ENCODE measurements around the gene METAP1. TPM values are rescaled to one million over a fixed set of nuclear protein-coding genes. Genes with fewer than 3 reads are reported as not detected.
"Not testable (repeated sequence)": the region's sequence is repeated elsewhere in the genome, so short reads cannot be mapped to it uniquely, and the experiment has no call there.

The METAP1 gene
- total RNA-seq, 1 donor from 2014 or later = 61.3 TPM

DNA sequence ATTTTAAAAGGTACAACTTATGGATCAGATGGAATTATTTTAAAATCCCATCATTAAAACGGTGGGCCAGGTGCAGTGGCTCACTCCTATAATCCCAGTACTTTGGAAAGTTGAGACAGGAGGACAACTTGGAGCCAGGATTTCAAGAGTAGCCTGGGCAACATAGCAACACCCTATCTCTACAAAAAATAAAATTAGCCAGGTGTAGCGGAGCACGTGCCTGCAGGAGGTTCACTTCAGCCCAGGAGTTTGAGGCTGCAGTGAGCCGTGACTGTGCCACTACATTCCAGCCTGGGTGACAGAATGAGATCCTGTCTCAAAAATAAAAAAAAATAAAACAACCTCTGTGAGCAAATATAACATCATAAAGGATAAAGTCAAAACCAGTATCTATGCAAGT lies 81.7 kb downstream of the METAP1 start:
- H3K4me3 Mint-ChIP-seq = no peak overlapping the region
- no peak overlapping the region for H3K27ac Mint-ChIP-seq
- H3K4me1 Mint-ChIP-seq (ENCODE audit: low read depth) = no peaks in the 10 kb centered on the region
- no peaks in the 10 kb centered on the region for H3K27me3 Mint-ChIP-seq (ENCODE audit: insufficient read depth)
- intact Hi-C loops (cut with micrococcal nuclease) = no loop called here
- H3K36me3 Mint-ChIP-seq (ENCODE audit: low read depth) = peaks cover 57% of the 10 kb centered on the region
- H3K9me3 Mint-ChIP-seq = no peaks in the 10 kb centered on the region
- DNase-seq (ENCODE audit: low spot score) = no peak

GRCh38 chr4:99078336-99078735 lies 82.8 kb downstream of the METAP1 start:
- no peak overlapping the region for H3K4me3 Mint-ChIP-seq
- no peak for DNase-seq (ENCODE audit: low spot score)
- no peaks in the 10 kb centered on the region for H3K9me3 Mint-ChIP-seq
- no peaks in the 10 kb centered on the region for H3K27me3 Mint-ChIP-seq (ENCODE audit: insufficient read depth)
- no peak overlapping the region for H3K27ac Mint-ChIP-seq
- H3K4me1 Mint-ChIP-seq (ENCODE audit: low read depth) = peaks cover under 1% of the 10 kb centered on the region
- intact Hi-C loops (cut with micrococcal nuclease) = no loop called here
- peaks cover 54% of the 10 kb centered on the region for H3K36me3 Mint-ChIP-seq (ENCODE audit: low read depth)

GRCh38 chr4:99078931-99079624 lies 83.6 kb downstream of the METAP1 start:
- no peaks in the 10 kb centered on the region for H3K9me3 Mint-ChIP-seq
- peaks cover 8% of the 10 kb centered on the region for H3K4me1 Mint-ChIP-seq (ENCODE audit: low read depth)

DNA sequence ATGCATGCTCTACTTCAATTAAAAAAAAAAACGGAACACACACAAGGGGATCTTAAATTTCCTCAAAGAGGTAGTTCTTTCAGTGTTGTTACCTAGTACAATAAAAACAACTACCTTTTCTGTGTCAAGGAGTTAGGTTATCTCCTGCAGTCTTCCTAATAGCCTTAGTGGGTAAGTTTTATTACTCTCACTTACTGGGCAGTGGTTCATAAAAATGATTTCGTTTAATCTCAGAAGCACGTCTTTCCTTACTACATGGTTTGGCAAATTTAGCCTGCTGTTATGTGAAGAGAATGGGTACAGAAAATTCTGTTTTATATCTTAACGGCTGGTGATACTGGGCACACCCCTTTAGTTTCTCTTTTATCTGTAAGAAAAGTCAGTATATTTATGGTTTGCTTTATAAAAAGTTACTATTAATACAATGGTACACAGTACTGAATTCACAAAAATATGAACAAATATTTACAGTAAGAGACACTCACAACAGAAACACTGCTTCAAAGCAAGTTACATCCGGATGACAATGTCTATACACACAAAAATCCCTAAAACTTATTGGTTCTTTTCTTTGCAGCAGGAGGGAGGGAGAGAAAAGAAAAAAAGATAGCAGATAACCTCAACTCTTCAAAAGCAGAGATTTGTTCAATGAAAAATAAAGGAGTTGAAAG lies 84.2 kb downstream of the METAP1 start:
- H3K4me3 Mint-ChIP-seq = no peak overlapping the region
- peaks cover 11% of the 10 kb centered on the region for H3K4me1 Mint-ChIP-seq (ENCODE audit: low read depth)
- H3K27ac Mint-ChIP-seq = no peak overlapping the region
- DNase-seq (ENCODE audit: low spot score) = no peak
- no peaks in the 10 kb centered on the region for H3K9me3 Mint-ChIP-seq
- H3K27me3 Mint-ChIP-seq (ENCODE audit: insufficient read depth) = no peaks in the 10 kb centered on the region
- intact Hi-C loops (cut with micrococcal nuclease) = no loop called here
- peaks cover 53% of the 10 kb centered on the region for H3K36me3 Mint-ChIP-seq (ENCODE audit: low read depth)

More at GRCh38 chr4:99078931-99079624, 83.6 kb downstream of the METAP1 start:
- H3K36me3 Mint-ChIP-seq (ENCODE audit: low read depth) = peaks cover 56% of the 10 kb centered on the region
- no peak for DNase-seq (ENCODE audit: low spot score)
- H3K27ac Mint-ChIP-seq = no peak overlapping the region
- intact Hi-C loops (cut with micrococcal nuclease) = no loop called here
- H3K4me3 Mint-ChIP-seq = no peak overlapping the region
- H3K27me3 Mint-ChIP-seq (ENCODE audit: insufficient read depth) = no peaks in the 10 kb centered on the region

DNA sequence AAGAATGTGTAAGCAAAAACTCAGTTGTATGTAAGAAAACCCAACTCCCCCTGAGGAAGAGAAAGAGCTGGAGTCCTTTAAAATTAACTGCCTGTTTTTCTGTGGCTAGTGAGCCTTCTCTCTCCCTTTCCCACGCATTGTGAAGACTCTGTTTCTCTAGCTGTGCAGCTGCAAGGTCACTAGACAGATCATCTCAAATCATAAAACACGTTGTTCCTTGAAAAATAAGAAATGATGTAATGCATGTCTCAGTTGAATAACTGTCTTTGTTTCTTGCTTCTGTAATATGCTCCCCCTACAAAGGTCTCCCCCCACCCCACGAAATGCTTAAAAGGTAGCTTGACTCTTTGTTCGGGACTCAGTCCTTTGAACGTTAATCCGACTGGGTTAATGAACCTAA lies 85.3 kb downstream of the METAP1 start:
- H3K9me3 Mint-ChIP-seq; DNase-seq (ENCODE audit: low spot score); intact Hi-C loops (cut with micrococcal nuclease); H3K27ac Mint-ChIP-seq; H3K27me3 Mint-ChIP-seq (ENCODE audit: insufficient read depth); H3K4me3 Mint-ChIP-seq: not testable (repeated sequence)
- peaks cover 19% of the 10 kb centered on the region for H3K4me1 Mint-ChIP-seq (ENCODE audit: low read depth)
- H3K36me3 Mint-ChIP-seq (ENCODE audit: low read depth) = peaks cover 57% of the 10 kb centered on the region

GRCh38 chr4:99082192-99082591 lies 86.7 kb downstream of the METAP1 start:
- Mint-ChIP-seq H3K9me3 (no peaks in the 10 kb centered on the region), H3K36me3 (ENCODE audit: low read depth) (peaks cover 53% of the 10 kb centered on the region), H3K4me3 (no peak overlapping the region), H3K4me1 (ENCODE audit: low read depth) (peaks cover 26% of the 10 kb centered on the region), H3K27me3 (ENCODE audit: insufficient read depth) (no peaks in the 10 kb centered on the region), H3K27ac (no peak overlapping the region)
- DNase-seq (ENCODE audit: low spot score) = no peak
- intact Hi-C loops (cut with micrococcal nuclease) = no loop called here

- no peak for DNase-seq (ENCODE audit: low spot score)
- Mint-ChIP-seq H3K4me3 (no peak overlapping the region), H3K9me3 (no peaks in the 10 kb centered on the region), H3K27me3 (ENCODE audit: insufficient read depth) (no peaks in the 10 kb centered on the region), H3K4me1 (ENCODE audit: low read depth) (peaks cover 44% of the 10 kb centered on the region), H3K36me3 (ENCODE audit: low read depth) (peaks cover 42% of the 10 kb centered on the region), H3K27ac (no peak overlapping the region)
- intact Hi-C loops (cut with micrococcal nuclease) = no loop called here
Measured at GRCh38 chr4:99084595-99084994, 89.1 kb downstream of the METAP1 start.

GRCh38 chr4:99088023-99088449 lies 92.5 kb downstream of the METAP1 start:
- intact Hi-C loops (cut with micrococcal nuclease) = loop anchor here (1.0 to 5.0 kb wide), 9 partner anchors 14 to 945 kb away; partner anchors contain the start of genes DAPP1, LAMTOR3, METAP1 and STPG2

DNA sequence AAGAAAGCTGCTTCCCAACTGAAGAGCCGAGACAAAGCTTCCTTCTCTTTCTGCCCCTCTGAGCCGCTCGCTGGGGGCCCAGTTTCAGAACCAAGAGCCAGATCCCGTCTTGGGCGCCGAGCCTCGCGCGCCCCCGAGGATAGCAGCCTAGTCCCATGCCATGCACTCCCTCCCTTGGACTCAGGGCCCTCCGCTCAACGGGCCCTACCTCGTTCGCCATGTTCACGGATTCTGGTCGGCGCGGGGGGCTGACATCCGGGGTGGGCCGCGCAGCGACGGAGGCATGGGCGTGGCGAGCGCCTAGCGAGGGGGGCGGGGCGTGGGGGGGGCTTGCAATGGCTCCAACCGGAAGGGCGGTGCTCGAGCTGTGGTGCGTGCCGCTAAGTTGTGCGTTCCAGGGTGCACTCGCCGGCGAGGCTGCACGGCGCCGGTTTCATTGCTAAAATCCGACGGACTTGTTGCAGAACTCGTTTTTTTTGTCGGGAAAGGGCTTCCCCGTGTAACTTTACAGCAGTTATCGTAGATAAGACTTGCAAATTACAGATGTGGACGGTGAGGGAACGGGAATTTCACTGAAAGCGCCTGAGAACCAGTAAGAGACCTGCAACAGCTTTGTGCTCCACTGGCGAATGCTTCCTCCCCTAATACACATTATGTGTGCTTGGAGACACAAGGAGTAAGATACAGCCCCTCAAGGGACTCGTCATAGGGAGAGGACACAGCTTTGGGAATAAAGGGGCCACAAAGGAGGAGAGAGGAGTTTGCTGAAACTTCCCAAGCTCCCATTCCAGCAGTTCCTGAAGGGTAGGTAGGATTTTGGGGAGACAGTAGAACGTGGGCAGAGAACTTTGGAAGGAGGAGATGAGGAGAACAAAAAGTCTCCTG lies 93.2 kb downstream of the METAP1 start, which contains the start of gene ADH5:
Gene ADH5 (minus strand): TSS at position 308 of the 885 bp plus-strand sequence. CDS start 88 bp downstream, at position 220.
- peaks cover 19% of the 10 kb centered on the region for H3K36me3 Mint-ChIP-seq (ENCODE audit: low read depth)
- intact Hi-C loops (cut with micrococcal nuclease) = loop anchor here (1.0 to 5.0 kb wide), 10 partner anchors 14 to 945 kb away; partner anchors contain the start of genes DAPP1, LAMTOR3, METAP1 and STPG2
- H3K4me1 Mint-ChIP-seq (ENCODE audit: low read depth) = peaks cover 50% of the 10 kb centered on the region
- no peaks in the 10 kb centered on the region for H3K9me3 Mint-ChIP-seq
- H3K27me3 Mint-ChIP-seq (ENCODE audit: insufficient read depth) = peaks cover 2% of the 10 kb centered on the region
- H3K27ac Mint-ChIP-seq = peak within 1 kb of the TSS; percentile 98
- DNase-seq (ENCODE audit: low spot score) = peak; percentile 77
- peak within 1 kb of the TSS; percentile 98 for H3K4me3 Mint-ChIP-seq

More at GRCh38 chr4:99088023-99088449, 92.5 kb downstream of the METAP1 start:
- Mint-ChIP-seq H3K4me3 (peak overlapping the region; percentile 98), H3K27me3 (ENCODE audit: insufficient read depth) (no peaks in the 10 kb centered on the region), H3K9me3 (no peaks in the 10 kb centered on the region), H3K4me1 (ENCODE audit: low read depth) (peaks cover 55% of the 10 kb centered on the region), H3K27ac (peak overlapping the region; percentile 98), H3K36me3 (ENCODE audit: low read depth) (peaks cover 26% of the 10 kb centered on the region)
- DNase-seq (ENCODE audit: low spot score) = no peak

GRCh38 chr4:99090481-99091215 lies 95.1 kb downstream of the METAP1 start:
- Mint-ChIP-seq H3K4me3 (peak overlapping the region; percentile 56), H3K9me3 (no peaks in the 10 kb centered on the region), H3K4me1 (ENCODE audit: low read depth) (peaks cover 36% of the 10 kb centered on the region), H3K27ac (peak overlapping the region; percentile 27), H3K36me3 (ENCODE audit: low read depth) (peaks cover 4% of the 10 kb centered on the region), H3K27me3 (ENCODE audit: insufficient read depth) (peaks cover 2% of the 10 kb centered on the region)
- intact Hi-C loops (cut with micrococcal nuclease) = no loop called here
- no peak for DNase-seq (ENCODE audit: low spot score)

- peaks cover 2% of the 10 kb centered on the region for H3K27me3 Mint-ChIP-seq (ENCODE audit: insufficient read depth)
- peaks cover 2% of the 10 kb centered on the region for H3K36me3 Mint-ChIP-seq (ENCODE audit: low read depth)
- no peak overlapping the region for H3K4me3 Mint-ChIP-seq
- no peaks in the 10 kb centered on the region for H3K9me3 Mint-ChIP-seq
- no peak for DNase-seq (ENCODE audit: low spot score)
- intact Hi-C loops (cut with micrococcal nuclease) = no loop called here
- H3K27ac Mint-ChIP-seq = no peak overlapping the region
- peaks cover 34% of the 10 kb centered on the region for H3K4me1 Mint-ChIP-seq (ENCODE audit: low read depth)
Measured at GRCh38 chr4:99091216-99091575, 95.7 kb downstream of the METAP1 start.

DNA sequence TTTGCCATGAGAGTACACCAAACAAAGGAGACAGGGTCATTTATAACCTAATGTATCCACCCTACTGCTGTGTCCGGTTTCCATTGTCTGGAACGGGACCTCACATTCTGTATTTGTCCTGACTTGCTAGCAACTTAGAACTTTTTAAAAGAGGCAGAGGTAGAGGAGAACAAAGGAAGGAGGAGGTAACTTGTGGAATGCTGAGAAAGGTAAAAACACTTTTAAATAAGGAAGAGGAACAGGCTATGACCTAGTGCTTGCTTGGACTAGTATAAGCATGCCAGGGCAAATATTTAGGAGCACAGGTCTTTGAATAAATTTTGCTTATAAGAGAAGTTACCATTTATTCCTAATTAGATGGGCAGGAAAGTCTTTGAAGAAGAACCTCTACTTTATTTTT lies 96.3 kb downstream of the METAP1 start:
- H3K9me3 Mint-ChIP-seq; intact Hi-C loops (cut with micrococcal nuclease); H3K36me3 Mint-ChIP-seq (ENCODE audit: low read depth); H3K27ac Mint-ChIP-seq; DNase-seq (ENCODE audit: low spot score); H3K27me3 Mint-ChIP-seq (ENCODE audit: insufficient read depth); H3K4me3 Mint-ChIP-seq: not testable (repeated sequence)
- peaks cover 29% of the 10 kb centered on the region for H3K4me1 Mint-ChIP-seq (ENCODE audit: low read depth)

Data from activated T-helper 1 cell treated with anti-CD3 and anti-CD28 coated beads, Interleukin-12 subunit alpha, Interleukin-12 subunit beta, Interleukin-2, Interleukin-4 antibody, amounts not matched to agents 30 ng/mL and 10 ng/mL and 1 ng/mL, durations not matched to agents 14 hours and 24 hours and 36 hours (primary cell).